ENCODE results near the gene SH3BGRL2.
"Not testable (repeated sequence)": the region's sequence is repeated elsewhere in the genome, so short reads cannot be mapped to it uniquely, and the experiment has no call there.

SH3BGRL2 gene

DNA sequence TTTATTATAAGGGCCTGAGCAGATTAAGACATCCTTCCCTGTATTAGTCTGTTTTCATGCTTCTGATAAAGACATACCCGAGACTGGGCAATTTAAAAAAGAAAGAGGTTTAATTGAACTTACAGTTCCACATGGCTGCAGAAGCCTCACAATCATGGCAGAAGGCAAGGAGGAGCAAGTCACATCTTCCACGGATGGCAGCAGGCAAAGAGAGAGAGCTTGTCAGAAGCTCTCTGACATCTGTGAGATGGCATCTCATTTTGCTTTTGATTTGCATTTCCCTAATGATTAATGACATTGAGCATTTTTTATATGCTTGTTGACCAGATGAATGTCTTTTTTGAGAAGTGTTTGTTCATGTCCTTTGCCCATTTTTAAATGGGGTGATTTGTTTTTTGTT lies 114.2 kb downstream of the SH3BGRL2 start:
- DNase-seq (ENCODE audit: low read depth), result not testable (repeated sequence)

DNA sequence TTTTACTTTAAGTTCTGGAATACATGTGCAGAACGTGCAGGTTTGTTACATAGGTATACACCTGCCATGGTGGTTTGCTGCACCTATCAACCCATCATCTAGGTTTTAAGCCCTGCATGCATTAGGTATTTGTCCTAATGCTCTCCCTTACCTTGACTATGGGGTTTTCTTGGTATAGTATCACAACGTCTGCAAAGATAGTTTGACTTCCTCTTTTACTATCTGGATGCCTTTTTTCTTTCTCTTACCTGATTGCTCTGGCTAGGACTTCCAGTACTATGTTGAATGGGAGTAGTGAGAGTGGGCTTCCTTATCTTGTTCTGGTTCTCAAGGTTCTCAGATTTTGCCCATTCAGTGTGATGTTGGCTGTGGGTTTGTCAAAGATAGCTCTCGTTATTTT lies 115.2 kb downstream of the SH3BGRL2 start:
- DNase-seq (ENCODE audit: low read depth), result not testable (repeated sequence)

DNA sequence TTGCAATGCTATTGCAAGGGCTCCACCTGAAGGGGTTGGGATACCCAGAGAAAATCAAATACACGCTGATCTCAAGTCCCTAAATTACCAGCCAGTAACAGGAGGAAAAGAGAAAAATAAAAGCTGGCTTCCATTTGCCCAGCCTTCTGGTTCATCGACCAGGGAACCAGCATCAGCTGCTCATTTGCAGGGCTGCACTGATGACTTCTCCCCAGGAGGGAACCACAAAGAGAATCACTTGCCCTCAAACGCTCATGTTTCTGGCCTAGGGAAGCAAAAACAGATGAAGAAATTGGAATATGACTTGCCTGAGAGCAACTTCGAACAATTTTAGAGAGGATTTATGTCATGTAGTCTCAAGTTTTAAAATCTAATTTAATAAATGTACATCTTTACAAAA lies 119.7 kb downstream of the SH3BGRL2 start:
- no peak for DNase-seq (ENCODE audit: low read depth)
